Hematopoietic multipotent progenitor cell treated with erythropoietin and hydrocortisone succinate and interleukin-3 and kit ligand, for 4 days (in vitro differentiated cells): Measurements from ENCODE around the gene ATP8B3.
A peak's percentile ranks its signal among the peaks of the same experiment; 100 is the strongest.

Source experiments
- DNase-seq: peaks from one replicate; pipeline ENCODE4 v3.0.0-alpha.2; 2015

ATP8B3 gene, protein sequence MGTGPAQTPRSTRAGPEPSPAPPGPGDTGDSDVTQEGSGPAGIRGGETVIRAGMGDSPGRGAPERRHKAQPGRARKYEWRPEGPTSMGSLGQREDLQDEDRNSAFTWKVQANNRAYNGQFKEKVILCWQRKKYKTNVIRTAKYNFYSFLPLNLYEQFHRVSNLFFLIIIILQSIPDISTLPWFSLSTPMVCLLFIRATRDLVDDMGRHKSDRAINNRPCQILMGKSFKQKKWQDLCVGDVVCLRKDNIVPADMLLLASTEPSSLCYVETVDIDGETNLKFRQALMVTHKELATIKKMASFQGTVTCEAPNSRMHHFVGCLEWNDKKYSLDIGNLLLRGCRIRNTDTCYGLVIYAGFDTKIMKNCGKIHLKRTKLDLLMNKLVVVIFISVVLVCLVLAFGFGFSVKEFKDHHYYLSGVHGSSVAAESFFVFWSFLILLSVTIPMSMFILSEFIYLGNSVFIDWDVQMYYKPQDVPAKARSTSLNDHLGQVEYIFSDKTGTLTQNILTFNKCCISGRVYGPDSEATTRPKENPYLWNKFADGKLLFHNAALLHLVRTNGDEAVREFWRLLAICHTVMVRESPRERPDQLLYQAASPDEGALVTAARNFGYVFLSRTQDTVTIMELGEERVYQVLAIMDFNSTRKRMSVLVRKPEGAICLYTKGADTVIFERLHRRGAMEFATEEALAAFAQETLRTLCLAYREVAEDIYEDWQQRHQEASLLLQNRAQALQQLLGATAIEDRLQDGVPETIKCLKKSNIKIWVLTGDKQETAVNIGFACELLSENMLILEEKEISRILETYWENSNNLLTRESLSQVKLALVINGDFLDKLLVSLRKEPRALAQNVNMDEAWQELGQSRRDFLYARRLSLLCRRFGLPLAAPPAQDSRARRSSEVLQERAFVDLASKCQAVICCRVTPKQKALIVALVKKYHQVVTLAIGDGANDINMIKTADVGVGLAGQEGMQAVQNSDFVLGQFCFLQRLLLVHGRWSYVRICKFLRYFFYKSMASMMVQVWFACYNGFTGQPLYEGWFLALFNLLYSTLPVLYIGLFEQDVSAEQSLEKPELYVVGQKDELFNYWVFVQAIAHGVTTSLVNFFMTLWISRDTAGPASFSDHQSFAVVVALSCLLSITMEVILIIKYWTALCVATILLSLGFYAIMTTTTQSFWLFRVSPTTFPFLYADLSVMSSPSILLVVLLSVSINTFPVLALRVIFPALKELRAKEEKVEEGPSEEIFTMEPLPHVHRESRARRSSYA (N-terminal part only)

DNA sequence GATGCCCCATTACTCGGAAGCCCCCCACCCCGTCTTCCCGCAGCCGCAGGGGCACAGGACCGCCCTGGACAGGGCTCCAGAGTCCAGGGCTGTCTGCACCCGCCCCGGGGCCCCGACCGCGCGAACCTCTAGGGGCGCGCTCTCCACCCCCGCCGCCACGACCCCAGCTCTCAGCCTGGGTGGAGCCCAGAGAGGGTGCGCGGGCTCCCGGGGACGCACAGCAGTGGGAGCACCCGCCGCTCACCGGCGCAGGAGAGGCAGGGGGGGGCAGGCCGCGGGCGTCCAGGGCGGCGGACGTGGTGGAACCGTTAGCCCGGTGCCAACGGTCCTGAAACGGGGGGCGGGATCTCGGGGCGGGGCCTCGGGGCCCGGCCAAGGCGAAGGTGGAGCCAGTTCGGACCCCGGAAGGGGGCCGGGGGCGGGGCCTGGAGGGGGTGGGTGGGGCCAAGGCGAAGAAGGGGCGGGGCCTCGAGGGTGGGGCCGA, at the start of gene ATP8B3:
TSS of gene ATP8B3 (minus strand) at position 335 of the 484 bp plus-strand sequence. CDS start 540 bp downstream, outside the sequence.
- DNase-seq: no peak

DNA sequence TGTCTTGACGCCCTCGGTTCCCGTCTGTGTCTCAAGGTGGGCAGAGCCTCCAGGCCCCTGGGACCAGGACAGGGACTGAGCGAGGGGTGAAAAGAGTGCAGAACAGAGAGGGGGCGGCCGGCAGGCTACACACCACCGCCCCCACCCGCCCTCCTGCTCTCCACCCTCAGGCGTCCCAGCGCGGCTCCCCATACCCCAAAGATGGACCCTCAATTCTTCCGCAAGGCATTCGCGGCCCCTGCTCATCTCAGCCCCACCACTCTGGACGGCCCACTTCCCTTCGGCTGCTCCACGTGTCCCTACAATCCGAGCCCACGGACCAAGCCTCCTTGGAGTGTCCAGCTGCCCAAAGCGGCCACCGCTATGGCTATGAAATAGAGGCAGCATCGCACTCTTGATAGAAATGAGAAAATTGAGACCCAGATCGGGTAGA, 49.5 kb upstream of the ATP8B3 start:
- no peak for DNase-seq

DNA sequence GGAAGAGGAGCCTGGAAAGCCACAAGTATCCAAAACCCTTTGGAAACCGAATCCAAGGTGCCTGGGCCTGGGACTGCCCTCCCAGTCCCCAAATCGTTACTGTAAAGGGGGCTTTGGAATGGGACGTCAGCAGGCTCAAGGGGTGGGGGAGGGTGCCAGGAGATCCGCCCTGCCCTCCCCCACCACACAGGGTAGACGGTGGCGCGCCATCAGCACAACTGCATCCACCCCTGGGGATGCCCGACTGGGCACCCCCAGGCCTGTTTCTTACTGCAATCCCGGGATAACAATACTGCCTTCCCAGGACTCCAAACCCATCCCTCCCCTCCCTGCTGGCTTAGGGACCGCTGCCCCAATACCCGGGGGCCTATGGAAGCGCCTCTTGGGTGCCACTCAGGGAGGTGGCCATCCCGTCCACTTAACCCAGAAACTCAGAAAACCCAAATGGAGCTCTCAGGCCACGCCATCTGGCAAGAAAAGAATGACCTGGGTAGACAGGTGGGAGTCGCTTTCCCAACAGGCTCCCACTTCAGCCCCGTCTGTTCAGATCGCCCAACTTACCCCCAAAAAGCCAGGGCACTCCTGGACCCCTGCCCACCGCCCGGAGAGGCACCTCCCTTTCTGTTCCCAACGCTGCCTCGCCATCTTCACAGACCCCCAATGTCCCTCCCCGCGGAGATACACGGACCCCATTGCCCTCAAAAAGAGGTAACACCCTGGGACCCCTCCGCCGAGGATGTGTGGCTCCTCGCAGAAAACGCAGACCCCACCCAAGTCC, 48.9 kb upstream of the ATP8B3 start:
- no peak for DNase-seq

DNA sequence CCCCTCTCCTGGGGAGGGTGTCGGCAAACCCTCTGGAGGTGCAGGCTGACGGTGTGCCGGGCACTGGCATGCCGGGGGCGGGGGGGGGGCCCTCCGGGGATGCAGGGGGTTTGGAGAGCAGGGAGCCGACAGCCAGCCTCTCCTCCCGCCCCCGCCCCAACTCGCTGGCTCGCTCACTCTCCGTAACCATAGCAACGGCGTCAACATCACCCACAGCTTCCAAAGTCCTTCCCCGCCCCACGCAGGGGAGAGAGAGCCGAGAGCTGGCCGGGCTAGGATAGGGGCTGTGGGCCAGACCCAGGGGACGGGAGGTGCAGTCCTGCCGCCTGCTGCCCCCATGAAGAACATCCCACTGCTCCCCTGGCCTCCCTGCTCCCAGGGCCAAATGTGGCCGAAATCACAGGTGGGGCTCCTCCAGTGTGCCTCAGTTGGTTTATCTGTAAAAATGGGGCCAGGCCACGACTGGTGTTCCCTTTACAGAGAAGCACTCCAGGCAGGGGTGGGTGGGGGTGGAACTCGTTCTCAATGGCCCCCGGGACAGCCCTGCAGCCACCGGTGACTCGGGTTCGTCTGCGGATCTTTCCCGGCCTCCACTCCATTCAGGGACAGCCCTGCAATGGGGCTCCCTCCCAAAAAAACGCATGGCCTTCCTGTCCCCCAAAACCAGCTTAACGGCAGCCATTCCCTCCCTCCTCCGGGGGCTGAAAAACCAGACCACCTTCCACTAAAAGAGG, 48.1 kb upstream of the ATP8B3 start:
- peak; percentile 83 for DNase-seq

DNA sequence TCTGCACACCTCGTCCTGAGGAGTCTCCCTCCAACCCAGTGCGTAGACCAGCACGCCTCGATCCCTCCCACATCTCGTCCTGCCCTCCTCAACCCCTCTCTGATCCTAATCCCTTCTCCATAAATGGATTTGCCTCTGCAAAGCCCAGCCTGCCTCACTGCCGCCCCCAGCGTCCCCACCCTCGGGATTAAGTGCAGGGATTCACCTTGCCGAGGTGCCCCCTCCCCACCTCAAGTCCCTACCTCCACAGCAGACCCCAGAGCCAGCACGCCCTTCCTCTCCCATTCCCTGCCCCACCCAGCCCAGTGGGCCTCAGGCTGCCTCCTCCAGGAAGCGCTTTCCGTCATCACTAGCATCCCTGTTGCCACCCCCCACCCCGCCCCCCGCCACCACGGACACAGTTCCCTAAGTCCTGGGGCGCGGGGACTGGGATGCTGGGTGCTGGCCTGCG, 47.3 kb upstream of the ATP8B3 start:
- no peak for DNase-seq

DNA sequence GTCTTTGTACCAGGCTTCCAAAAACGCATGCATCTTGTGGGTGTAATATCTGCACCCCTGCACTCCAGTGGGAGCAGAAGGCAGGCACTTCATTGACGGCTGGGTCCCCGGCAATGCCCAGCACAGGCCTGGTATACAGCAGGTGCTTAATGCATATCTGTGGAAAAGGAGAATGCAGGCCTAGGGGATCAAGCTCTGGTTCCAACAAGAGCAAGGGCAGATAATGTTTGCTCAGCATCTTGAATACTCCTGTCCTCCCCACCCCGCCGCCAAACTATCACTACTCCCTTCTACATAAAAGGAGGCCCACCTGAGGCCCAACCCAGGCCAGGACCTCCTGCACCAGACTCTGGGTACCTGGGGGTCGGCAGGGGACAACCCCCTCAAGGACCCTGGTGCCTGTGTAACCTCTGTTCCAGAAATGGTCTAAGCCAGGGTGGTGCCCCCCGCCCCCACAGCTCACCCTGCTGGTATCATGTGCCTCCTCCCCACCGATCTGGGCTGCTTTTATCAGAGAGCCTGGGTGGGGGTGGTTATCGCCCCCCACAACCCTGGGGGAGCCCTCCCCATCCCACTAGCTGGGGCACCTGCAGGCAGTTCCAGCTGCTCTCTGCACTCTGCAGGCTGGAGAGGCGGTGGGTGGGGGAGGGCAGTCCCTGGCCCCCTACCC, 46.5 kb upstream of the ATP8B3 start:
- DNase-seq: peak; percentile 79

DNA sequence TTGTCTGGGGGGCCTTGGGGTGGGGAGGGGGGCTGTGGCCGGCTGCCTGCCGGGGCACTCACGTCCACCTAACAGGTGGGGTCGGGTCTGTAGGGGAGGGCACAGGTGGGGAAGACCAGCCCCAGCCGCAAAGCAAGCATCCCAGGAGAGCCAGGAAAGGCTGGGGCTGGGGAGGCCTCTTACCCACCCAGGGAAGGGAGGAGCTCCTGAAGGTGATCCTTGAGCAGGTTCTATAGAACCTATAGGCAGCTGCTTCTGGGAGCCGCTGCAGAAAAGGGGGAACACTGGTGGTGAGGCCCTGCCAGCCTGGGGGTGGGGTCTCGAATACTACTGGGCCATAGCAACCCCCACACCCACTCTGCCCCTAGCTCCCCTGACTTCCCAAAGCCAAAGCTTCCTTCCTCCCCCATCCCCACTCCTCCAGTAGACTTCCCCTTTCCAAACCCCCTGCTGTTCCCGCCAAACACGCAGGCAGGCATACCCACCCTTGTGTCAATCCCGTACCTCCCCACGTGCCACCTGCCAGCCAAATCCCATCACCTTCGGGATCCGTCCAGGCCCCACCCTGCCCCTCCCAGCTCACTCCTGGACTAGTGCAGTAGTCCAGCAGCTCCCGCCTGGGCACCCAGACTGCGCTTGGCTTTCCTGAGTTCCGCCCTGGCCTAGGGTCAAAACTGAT, 45.7 kb upstream of the ATP8B3 start:
- DNase-seq: peak; percentile 54

DNA sequence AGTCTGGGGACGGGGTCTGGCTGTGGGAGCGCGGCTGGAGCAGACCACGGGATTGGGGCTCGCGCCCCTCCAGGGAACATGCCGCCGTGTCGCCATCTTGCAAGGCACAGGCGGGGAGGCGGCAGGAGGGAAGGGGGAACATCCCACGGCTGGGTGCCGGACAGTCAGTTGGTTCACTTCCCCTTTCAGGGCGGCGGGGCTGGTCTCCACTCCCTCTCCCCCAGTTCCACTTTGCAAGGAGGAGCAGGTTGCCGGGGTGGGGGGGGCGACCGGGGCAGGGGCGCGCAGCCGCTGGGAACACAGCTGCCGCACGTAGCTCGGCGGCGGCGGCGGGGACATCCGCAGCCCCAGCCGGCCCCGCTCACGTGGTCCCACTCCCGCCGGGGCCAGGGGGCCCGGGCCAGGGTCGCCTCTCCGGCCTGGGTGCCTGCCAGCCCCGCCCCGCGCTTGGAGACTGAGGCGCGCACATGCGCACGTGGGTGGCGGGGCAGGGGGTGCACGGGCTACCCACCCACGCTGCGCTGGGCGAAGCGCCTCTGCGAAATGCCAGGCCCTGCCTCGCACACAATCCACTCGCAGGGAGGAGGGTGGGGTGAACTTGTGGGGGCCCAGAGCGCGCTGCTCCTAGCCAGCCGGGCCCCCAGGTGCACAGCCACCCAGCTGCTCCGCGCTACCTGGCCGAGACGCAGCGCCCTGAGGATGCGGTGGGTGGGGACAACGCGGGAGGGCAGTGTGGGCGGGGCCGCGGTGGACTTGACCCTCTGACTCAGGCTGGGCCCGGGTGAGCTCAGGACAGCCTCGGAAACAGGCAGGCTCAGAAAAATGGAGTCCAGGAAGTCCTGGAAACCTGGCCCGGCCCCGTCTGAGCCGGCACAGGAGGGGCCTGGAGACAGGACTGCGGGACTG, 44.9 kb upstream of the ATP8B3 start:
- DNase-seq: peak; percentile 94

DNA sequence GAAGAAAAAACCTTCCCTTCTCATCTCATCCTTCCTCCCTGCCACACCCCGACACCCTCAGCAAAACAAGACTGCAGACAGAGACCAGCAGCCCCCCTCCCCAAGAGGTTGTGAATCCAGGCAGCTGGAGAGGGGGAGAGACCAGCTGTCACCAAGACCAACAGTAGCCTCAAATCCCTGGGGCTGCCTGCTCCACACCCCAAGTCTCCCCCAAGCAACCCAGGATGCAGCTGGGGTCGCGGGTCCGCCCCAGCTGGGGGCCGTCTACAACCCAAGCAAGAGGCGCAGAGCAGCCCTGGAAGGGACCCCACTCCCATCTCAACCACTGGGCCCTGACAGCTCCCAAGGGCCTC, 44.2 kb upstream of the ATP8B3 start:
- no peak for DNase-seq

DNA sequence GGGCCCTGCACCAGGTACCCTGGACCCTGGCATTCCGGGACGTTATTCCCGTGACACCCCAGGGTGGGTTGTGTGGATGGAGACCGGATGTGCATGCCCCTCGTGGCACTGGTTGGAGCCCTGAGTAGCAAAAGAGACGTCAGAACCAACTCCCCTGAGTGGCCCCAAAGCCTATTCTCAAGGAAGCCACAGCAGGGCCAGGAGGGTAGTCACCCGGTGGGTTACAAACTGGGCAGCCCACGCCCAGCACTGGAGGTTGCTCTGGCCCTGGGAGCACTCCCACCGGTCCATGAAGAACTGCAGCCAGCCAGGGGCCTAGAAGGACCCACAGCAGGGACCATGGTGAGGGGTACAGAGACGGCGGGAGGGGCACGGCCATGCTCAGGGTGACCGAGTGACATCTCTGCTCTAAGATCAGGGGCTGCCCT, 43.8 kb upstream of the ATP8B3 start:
- DNase-seq: peak; percentile 74

DNA sequence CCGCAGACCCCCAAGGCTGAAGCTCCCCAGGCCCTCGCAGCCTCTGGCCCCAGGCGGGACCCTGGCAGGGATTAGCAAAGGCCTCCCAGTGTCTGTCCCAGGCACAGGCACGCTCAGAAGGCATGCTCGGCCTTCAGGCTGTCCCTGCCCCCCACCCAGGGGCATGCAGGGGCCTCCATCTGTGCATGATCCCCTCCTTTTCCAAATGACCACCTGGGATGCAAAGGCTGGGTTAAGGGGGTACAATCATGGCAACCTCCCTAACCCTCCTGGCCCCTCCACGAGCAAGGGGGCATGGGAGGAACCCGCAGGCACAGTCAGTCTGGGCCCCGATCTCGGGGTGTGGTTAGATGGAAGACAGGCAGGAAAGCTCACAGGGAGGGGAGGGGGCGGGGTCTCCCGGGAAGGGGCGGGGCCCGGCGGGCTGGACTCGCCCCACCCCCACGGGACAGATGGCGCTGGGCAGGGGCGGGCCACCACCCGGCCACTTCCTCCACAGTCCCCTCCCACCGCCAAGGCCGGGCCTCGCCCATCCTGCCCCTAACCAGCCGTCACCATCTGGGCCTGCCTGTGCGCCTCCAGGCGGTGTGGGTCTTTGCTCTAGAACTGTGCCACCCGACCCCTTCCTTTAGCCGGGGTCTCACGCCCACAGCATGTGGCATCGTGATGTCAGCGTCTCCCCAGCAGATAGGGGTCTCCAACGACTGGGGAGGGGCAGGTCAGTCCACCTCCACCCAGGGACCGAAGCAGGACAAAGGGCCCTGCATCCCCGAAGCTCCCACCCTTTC, 43.2 kb upstream of the ATP8B3 start:
- peak; percentile 98 for DNase-seq

DNA sequence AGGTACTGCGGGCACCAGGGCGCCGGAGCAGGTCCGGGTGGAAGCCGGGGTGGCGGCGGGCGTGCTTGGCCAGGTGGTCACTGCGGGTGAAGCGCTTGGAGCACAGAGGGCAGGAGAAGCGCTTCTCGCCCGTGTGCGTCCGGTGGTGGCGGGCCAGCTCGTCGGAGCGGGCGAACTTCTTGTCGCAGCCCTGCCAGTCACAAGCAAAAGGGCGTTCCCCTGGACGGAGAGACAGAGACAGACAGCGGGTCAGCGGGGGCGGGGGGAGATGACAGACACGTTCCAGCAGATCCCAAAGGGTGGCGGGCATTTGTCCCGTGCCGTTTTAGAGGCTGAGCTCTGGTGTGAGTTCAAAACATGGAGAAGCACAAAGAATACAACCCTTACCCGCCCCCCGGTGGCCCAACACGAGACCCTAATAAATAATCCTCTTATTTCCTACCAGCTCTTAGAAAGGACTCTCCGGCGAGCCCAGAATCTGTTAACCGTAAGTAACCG, 42.5 kb upstream of the ATP8B3 start:
- DNase-seq: peak; percentile 78

DNA sequence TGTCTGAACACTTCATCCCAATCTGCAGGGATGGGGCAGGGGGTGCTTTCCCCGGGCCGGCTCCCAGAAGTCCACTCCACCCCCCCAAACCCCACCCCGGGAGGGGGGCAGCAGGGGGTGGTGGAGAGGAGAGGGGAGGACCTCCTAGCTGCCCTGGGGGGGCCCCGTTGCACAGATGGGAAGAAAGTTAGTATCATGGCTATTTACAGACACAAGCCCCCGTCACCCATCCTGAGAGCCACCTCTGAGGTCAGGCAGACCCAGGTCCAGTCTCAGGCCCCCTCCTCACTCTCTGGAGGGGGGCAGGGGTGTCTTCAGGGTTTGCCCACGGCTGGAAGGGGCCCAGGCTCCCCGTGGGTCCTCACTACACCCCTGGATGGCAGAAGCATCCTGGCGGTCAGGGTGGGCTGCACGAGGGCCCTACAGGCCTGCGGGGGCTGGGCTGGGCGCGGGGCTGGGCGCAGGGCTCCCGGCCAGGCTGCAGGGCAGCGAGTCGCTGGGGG, 42.0 kb upstream of the ATP8B3 start:
- DNase-seq: no peak

DNA sequence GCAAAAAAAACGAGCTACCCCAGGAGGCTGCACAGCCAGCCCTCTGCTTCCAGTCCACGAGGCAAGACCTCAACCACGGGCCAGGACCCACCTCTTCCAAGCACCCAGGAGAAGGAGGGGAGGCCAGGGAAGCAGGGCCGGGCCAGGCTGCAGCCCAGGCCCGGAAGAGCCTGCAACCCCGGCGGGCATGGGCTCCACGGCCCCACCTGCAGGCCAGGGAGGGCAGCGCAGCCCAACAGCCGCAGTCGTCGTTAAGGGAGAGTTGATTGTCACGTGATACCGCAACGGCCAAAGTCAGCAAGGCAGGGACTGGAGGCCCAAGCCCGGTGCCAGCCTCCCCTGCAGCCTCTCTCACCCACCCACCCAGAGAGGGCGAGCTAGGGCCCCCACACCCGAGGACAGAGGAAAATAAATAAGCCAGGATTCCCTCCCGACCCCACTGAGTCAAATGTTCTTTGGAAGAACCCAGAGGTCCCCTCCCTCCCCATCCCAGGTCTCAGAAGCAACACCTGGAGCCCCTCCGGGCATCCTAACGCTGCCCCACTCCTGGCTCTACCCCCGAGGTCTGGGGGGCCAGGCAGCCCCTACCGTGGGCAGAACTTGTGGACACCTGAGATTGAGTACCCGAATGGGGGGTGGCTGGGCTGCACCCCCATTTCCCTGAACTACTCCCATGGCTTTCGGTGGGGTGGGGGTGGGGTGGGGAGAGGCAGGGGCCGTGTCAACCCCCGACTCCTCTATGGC, 41.4 kb upstream of the ATP8B3 start:
- peak; percentile 96 for DNase-seq

DNA sequence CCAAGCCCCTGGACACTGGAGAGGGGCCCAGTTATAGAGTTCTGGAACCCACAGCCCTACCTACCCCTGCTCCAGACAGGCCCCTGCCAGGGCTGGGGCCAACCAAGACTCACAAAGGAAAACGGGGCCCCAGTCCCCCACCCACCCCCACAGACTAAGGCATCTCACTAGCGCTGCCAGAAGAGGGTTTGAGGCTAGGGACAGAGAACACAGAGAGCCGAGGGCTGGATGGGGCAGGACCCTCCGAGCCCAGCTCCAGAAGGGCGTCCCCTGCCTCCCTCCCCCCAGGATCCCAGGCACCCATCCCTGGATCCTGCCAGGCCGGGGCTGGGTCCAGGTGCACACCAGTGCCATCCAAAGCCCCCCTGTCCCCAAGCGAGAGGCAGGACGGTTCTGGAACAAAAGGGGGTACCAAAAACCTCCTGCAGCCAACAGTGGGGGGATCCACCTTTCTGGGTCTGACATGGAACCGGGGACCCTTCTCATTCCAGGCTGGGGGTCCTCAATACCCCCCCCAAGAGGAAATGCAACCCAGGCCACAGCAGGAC, 40.6 kb upstream of the ATP8B3 start:
- DNase-seq: no peak
